MM.1S (cell line): ENCODE data around the gene TSHZ1.

Experiments
- CTCF ChIP-seq: fragments of 300-600 bp; sonication (generic); IDR thresholded peaks from 2 replicates; pipeline ENCODE4 v1.5.1; 2016; ENCODE audit warnings: antibody characterized with exemption, low read length, mixed read lengths
- EZH2 ChIP-seq: fragments of 300-600 bp; sonication (generic); optimal IDR thresholded peaks from 2 replicates; pipeline ENCODE3; 2017; ENCODE audit warnings: low read depth, mild to moderate bottlenecking, antibody characterized with exemption, low read length, mixed read lengths
- EZH2phosphoT487 ChIP-seq: fragments of 300-600 bp; sonication (generic); IDR thresholded peaks from 2 replicates; pipeline ENCODE4 v1.6.1; 2018; ENCODE audit warnings: antibody characterized with exemption, low read length

- TF ChIP-seq EZH2phosphoT487 (no peak), CTCF (no peak), EZH2 (no peak)
Measured at GRCh38 chr18:75172299-75173124, 38.1 kb upstream of the TSHZ1 start.
